HG03103 (cell line): ENCODE results near the gene TSHR.
A peak's percentile ranks its signal among the peaks of the same experiment; 100 is the strongest.

Source experiments
- ATAC-seq: cut with Tn5 transposase; IDR thresholded peaks from one replicate; pipeline ENCODE4 v1.9.1; 2021; ENCODE audit warnings: low read depth; ENCODE audit not compliant: unreplicated experiment

The TSHR gene

DNA sequence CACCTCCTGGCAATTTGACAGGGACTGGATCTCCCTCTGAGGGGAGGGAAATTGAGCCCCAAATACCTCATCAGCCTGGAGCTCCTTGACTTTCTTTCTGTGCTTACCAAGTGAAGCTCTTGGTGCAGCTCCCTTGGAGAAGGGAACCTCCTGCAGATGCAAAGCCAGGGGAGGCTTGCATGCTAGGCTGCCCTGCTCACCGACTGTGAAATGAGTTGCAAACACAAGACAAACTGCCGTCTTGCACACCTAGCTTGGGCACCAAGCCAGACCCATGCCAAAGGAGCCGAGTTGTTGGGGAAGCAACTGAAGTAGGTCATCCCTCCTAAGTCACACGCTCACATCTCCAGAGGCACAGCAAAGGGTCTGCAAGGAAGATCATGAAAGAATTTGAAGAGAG, 170.1 kb downstream of the TSHR start:
- peak; percentile 37 for ATAC-seq

DNA sequence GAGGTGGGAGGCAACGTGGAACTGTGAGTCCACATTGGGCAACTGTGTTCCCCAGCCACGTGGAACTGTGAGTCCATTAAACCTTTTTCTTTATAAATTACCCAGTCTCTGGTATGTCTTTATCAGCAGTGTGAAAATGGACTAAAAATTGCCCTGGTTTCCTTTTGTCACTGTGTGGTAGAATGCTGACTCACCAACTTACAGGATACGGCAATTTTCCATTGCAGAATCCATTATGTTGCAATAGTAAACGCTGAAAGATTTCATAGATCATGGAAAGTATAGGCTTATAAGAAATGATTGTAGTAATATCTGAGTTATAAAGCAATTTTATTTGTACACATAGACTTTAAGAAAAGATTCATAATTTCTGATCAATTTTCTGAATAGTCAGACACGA, 172.4 kb downstream of the TSHR start:
- no peak for ATAC-seq

DNA sequence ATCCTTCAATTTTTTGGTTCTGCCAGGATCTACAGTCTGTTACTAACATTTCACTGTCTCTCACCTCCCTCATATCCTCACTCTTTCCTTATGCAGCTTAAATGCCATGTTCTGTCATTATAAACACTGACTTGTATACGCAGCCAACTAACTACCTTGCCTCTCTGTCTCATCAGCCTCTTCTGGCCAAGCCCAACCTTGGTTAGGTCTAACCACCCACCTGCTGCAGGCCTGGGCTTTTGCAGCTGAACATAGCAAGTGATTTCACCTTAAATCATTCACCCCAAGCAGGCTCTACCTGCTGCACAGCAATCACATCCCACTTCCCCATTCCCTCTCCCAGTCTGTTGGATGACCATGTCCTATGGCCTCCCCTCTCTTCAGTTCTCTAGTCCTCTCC, 173.8 kb downstream of the TSHR start:
- no peak for ATAC-seq

DNA sequence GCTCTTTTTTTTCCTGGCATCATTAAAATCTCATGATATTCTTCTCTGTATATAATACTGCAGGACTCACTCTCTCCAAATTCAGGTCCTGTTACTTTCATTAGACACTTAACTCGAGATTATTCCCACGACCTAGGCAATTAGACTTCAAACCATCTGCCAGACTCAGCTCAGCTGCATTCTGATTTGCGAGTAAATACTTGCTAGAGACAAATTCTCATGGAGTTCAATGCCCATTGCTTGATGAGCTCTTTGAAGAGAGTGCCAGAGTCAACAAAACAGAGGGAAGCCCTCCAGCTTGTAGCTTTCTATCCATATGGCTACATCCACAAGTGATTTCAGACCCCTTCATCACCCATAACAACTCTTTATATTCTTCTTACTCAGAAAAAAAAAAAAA, 177.0 kb downstream of the TSHR start:
- ATAC-seq, result no peak

DNA sequence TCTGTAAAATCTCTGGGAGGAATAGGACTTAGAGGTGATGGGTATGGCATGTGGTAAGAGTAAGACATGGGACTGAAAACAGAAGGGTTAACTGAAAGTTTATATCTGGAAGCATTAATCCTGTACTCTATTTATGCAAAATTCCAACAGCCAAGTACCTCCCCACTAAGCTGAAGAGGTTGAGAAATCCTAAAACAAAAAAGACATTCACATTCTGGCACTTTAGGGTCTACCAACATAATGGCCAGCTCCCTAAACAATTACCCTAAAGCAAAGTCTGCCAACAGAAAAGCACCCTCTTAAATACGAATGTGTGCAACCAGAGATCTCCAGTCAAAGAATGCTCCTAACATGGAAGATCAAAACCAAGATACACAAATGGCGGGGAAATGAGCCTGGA, 178.0 kb downstream of the TSHR start:
- no peak for ATAC-seq

DNA sequence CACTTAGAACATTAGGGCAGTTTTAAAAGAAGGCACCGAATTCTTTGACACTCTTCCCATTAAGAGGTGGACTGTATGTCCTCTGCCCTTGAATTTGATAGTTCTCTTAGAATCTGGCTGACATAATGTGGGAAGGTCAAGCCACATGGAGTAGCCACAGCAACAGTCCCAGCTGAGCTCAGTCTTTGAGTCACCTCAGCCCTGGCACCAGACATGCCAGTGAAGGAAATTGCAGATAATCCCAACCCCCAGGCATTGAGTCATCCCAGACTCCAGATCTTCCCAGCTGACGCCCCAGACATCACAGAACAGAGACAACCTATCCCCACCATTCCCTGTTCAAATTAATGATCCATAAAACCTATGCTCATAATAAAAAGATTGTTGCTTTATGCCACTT, 181.9 kb downstream of the TSHR start:
- ATAC-seq, result no peak

DNA sequence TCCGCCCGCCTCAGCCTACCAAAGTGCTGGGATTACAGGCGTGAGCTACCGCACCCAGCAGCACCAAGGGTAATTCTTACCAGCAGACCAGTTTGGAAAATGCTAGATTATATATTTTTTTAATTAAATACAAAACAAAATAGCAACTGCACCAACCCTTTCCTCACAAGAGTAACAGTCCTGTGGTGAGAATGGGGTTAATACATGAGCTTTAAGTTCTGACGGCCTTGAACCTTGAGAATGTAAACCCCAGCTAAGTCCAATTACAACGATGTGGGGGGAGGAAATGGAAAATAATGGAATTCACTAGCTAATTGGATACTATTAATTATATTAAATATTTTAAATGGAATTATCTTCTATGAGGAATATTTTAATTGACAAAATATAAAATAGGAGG, 183.0 kb downstream of the TSHR start:
- no peak for ATAC-seq

DNA sequence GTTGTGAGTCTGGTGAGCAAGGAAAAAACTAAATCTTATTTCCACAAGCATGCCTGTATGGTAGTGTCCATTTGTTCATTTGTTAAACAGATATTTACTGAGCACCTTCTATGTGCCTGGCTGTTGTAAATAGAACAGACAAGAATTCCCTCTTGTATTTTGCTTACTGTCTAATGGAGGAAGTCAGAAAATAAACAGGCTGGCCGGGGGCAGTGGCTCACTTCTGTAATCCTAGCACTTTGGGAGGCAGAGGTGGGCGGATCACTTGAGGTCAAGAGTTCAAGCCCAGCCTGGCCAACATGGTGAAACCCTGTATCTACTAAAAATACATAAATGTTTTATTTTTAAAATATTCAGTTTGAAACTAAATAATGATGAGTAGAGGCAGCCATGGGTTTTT, 186.0 kb downstream of the TSHR start:
- ATAC-seq, result no peak

DNA sequence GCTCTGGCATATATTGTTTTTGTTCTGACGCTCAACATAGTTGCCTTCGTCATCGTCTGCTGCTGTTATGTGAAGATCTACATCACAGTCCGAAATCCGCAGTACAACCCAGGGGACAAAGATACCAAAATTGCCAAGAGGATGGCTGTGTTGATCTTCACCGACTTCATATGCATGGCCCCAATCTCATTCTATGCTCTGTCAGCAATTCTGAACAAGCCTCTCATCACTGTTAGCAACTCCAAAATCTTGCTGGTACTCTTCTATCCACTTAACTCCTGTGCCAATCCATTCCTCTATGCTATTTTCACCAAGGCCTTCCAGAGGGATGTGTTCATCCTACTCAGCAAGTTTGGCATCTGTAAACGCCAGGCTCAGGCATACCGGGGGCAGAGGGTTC, 188.4 kb downstream of the TSHR start:
- no peak for ATAC-seq

DNA sequence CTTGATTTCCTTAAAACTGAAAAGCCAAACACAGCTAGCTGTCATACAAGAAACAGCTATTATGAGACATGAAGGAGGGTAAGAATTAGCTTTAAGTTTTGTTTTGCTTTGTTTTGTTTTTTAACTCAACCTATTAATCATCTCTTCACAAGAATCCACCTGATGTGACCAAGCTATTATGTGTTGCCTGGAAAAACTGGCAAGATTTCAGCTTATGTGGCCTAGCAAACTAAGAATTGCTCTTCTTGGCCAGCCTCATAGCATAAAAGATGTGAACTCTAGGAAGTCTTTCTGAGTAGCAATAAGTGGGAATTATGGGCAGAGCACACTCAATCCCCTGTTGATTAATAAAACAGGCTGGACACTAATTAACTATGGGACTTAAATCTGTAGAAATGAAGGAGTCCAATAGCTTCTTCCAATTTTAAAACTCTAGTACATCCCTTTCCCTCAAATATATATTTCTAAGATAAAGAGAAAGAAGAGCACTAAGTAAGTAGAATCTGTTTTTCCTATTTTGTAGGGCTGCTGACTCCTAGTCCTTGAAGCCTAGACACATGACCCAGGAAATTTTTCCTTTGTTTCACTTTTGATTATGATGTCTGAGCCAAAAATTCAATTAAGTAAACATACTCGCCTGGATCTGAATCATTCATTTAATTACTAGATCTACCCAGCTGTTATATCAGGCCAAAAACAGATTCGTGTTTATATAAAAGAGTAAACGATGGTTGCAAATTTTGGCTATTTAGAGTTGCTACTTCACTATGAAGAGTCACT, 189.6 kb downstream of the TSHR start:
- ATAC-seq, result no peak

DNA sequence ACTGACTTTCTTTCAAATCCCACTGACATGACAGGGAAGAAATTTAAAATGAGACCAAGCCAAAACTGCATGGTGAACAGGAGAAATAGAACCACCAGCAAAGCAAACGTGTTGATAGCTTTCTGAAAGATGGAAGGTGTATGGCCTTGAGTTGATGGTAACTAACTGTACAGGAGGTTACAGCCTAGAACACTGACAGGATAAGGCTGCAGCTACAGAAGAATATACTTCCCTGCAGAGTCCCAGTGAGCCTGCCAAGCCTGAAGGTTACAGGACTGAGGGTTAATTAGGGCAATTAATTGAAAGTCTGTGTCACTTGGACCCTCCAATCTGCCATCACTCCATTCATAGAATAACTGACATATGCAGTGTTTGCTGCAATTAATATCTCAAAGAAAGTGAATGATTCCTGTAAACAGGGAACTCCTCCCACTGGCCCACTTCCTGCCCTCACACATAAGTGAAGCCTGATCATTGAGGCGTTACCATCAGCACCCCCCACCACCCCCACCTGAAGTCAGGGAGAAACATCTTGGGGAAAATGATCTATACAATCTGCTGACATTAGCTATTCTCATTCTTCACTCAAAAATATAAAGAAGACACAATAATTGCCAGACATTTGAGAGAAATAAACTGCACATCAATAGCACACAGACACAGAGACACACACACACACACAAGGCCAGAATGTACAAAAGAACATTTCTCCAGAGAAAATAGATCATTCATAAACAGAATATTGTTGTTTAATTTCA, 191.9 kb downstream of the TSHR start:
- ATAC-seq, result no peak

DNA sequence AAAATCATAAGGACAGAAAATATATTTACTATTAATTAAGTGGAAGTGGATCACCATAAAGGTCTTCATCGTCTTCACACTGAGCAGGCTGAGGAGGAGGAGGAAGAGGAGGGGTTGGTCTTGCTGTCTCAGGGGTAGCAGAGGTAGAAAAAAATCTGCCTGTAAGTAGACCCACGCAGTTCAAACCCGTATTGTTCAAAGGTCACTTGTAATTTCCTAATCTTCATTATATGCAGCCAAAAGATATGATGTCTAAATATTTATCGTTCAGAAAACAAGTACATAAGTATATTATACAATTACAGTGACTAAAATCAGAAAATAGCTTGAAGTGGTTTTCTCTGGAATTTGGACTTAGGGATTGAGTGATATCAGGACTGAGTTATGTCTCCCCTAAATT, 193.2 kb downstream of the TSHR start:
- no peak for ATAC-seq

DNA sequence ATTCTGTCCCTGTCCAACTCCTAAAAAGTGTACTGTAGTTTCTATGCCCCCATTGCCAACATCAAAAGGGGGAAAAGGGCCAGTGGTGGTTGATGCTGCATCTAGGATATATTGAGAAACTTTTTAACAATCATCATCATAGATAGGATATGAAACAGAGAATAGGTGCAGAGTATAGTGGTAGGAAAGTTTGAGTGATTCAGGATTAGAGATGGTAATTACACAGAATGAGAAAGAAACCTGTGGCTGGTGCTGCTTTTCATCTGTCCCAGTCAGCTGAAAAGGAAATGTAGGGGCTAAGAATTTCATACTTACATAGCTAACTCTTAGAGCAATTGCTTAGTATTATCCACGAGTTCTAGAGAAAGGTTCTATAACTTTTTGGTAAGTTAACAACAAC, 197.8 kb downstream of the TSHR start:
- ATAC-seq, result no peak

DNA sequence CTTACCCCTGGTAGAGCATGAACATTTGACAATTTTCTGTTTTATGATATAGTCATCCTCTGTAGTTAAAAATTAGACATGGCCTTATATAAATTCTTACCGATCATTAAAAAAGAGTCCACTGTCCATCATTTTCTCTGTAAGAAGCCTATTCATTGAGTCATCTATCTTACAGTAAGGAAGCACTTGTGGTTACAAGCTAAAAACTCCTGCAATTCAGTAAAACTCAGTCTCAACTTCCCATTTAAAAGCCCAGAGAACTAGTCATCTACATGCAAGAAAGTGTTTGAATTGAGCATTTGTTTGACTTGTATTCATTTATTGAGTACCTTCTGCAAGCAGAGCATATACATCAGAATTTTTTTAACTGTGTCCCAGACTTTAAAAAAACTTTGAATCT, 202.0 kb downstream of the TSHR start:
- ATAC-seq, result no peak

DNA sequence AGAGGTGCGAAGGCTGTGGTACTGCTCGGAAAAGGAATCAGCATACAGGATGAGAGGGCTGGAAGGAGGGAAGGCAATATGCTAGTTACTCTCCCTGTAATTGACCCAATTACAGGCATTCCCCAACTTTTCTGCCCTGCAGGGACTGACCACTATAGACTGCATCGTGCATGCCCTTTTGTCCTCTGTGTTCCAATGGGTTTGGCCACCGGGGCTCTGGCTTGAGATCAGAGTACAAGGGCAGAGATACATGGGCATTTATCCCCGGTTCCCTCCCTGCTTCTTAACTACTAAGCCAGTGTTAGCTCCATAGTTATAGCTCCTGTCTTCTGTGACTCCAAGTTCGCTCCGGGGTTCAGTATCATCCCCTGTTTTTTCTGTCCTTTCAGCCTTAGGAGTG, 205.7 kb downstream of the TSHR start:
- ATAC-seq, result no peak

DNA sequence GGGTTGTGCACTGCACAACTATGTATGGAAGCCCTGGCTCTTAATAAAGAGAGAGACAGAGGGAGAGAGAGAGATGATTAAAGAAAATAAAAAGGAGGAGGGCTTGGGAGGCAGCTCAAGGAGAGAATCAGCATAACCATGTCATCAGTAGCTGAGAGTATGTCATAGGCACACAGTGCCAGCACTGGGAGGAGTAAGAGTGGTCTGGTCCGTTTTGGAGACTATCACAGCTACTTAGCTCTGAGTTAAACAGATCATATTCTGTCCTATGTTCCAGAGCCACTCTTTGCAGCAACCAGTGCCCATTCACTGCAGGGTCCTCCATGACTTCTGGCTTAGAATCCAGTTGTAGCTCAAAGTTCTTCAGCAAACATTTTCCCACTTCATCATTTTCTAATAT, 206.3 kb downstream of the TSHR start:
- ATAC-seq, result no peak

DNA sequence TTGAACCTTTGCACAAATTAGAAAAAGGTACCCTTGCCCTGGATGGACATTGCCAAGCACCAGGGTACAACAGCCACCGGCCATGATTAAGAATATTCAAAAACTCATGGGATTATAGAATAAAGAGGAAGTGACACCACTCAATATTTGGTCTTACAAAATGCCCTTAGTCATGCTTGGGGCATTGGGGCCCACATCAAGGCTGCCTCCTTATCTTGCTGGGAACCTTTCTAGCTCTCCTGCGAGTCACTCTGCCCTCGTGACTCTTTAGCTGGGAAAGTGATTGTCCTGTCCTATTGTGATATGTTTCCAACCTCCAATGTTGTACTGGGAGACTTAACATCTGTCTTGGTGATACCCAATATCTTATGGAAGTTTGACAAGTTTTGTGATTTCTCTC, 207.5 kb downstream of the TSHR start:
- ATAC-seq, result no peak

DNA sequence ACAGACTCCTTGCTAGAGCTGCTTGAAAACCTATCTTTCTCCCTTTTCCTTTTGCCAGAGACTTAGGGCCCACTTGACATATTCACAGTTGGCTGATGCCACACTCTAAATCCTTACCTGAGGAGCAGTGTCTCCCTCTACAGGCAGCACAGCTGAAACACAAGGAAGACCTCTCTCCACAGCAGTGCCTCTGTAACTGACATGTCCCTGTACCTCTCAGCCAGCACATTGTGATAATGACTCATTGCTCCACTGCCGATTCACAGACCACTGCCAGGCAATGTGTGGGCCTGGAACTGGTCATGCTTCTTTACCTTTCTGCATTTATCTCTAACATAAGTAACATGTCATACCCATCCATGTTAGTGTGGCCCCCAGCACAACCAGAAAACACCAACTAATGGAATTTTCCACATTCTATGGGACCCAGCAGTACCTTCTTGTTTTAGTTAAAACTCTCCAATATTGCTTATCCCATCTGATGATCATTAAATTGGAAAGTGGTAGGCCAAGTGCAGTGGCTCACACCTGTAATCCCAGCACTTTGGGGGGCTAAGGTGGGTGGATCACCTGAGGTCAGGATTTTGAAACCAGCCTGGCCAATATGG, 208.8 kb downstream of the TSHR start:
- peak; percentile 94 for ATAC-seq

DNA sequence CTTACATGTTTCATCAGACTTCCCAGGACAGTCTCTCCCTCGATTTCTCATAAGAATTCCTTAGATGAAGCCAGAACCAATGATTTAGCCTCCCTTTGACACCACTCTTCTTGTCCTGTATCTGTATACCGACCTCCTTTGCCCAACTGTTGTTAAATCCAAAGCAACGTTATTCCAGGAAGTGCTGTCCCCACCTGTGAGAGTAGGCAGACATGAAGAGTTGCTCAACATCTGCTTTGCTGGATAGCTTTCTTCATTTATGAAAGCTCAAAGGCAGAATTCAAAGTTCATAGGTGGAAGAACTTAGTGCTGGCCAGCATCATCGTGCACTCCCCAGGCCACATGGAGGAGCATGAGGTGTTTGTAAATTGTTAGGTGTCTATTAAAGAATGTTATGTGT, 209.8 kb downstream of the TSHR start:
- no peak for ATAC-seq

DNA sequence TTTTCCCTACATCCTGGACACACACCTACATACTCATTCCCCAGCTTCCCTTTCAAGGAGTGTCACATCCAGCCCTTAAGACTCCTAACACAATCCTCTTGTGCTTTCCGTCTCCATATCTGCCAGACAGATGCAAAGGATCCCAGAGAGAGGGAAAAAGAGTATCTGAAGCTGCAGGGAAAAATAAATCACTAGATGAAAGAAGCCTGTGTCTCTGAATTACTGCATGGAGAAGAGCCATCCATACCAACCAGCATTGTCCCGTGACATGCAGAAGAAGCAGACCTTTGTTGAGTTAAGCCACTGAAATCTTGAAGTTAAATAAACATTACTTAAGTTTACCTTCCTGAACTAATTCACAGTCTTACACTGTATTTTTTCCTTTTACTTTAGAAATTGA, 210.7 kb downstream of the TSHR start:
- no peak for ATAC-seq

DNA sequence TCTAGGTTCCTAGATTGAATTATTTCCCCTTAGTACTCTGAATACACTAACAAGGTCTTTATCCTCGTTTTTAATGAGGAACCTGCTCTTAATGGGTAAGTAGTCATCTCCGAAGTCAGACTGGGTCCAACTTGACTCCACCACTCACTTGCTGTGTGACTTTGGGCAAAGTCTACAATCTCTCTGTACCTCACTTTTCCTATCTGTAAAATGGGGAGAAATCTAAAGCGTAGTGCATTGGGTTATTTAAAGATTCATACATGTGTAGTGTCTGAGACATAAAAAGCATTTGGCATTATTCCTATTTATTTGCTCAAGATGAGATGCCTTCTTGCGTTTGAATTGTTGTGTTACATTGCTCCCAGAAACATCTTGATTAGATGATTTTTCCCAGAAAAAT, 213.8 kb downstream of the TSHR start:
- no peak for ATAC-seq

DNA sequence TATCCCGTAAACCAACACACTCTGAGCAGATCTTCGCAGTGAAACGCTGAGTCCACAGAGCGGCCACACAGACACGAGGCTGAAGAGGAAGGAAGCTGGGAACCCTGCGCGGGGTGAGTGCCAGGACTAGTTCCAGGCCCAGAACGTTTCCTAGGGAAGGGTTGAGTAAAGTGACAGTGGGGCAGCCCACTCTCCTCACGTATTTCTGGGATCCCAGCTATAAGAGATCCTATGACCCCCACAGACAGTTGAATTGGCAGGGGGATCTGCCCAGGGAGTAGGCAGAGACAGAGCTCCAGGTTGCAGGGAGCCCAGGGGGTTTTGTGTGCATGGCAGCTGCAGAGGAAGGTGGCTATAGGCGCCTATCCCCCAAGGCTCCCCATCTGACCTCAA, 214.3 kb downstream of the TSHR start:
- ATAC-seq, result peak; percentile 24
